ENCODE results near the gene RECK.

Gene RECK

DNA sequence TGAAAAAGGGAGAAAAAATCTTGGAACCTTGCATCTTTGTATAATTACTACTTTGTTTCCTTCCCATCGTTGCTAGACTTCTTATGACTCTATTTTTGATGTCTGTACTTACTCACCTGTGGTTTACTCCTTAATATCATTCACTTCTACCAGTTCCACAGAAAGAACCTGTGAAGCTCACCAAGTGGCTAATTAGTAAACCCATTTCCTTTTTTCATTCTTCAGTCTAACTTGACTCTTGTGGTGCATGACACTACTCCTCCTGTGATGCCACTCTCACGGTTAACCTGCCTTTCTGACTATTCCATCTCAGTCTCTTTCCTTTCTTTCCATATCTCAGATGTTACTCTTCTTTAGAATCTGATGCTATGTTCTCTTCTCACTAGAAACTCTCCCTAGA lies 14.6 kb downstream of the RECK start:
- no peaks in the 10 kb centered on the region; the same call in 1 of the 2 replicates for H3K36me3 ChIP-seq (ENCODE audit: insufficient read depth, low read length)
- no peak overlapping the region for H3K4me3 ChIP-seq (ENCODE audit: low read length, poor library complexity, severe bottlenecking)
- no peaks in the 10 kb centered on the region for H3K9me2 ChIP-seq (replicated peaks; ENCODE audit: low read depth, low read length)
- peaks cover 40% of the 10 kb centered on the region for H3K79me2 ChIP-seq (ENCODE audit: insufficient read depth, low read length)
- H3K27me3 ChIP-seq (ENCODE audit: insufficient read depth, low read length, poor library complexity, severe bottlenecking) = no peaks in the 10 kb centered on the region
- peaks cover 24% of the 10 kb centered on the region for H3K4me1 ChIP-seq (ENCODE audit: insufficient read depth, low read length, poor library complexity, severe bottlenecking)
- H3F3A ChIP-seq (ENCODE audit: low read depth) = 0 out of 2 replicates have a peak, but pooled peaks cover 4% of the 10 kb centered on the region
- H3K9ac ChIP-seq (ENCODE audit: low read depth, low read length, poor library complexity, severe bottlenecking) = no peak overlapping the region
- no peaks in the 10 kb centered on the region for H3K9me3 ChIP-seq (ENCODE audit: insufficient read depth, low read depth, low read length)
- H4K20me1 ChIP-seq (ENCODE audit: insufficient read depth, low read length, poor library complexity, severe bottlenecking) = peaks cover 10% of the 10 kb centered on the region
- H2AFZ ChIP-seq (ENCODE audit: low read length) = no peak overlapping the region
- TF ChIP-seq EZH2phosphoT487 (IDR thresholded peaks at IDR 0.05; ENCODE audit: borderline replicate concordance) = no peak
- TF ChIP-seq, protein P1, sequence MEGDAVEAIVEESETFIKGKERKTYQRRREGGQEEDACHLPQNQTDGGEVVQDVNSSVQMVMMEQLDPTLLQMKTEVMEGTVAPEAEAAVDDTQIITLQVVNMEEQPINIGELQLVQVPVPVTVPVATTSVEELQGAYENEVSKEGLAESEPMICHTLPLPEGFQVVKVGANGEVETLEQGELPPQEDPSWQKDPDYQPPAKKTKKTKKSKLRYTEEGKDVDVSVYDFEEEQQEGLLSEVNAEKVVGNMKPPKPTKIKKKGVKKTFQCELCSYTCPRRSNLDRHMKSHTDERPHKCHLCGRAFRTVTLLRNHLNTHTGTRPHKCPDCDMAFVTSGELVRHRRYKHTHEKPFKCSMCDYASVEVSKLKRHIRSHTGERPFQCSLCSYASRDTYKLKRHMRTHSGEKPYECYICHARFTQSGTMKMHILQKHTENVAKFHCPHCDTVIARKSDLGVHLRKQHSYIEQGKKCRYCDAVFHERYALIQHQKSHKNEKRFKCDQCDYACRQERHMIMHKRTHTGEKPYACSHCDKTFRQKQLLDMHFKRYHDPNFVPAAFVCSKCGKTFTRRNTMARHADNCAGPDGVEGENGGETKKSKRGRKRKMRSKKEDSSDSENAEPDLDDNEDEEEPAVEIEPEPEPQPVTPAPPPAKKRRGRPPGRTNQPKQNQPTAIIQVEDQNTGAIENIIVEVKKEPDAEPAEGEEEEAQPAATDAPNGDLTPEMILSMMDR (conservative IDR thresholded peaks at IDR 0.05; ENCODE audit: low read length) = no peak
- peak overlapping the region; percentile 23 for H3K4me2 ChIP-seq (ENCODE audit: low read depth, low read length, poor library complexity, severe bottlenecking)

DNA sequence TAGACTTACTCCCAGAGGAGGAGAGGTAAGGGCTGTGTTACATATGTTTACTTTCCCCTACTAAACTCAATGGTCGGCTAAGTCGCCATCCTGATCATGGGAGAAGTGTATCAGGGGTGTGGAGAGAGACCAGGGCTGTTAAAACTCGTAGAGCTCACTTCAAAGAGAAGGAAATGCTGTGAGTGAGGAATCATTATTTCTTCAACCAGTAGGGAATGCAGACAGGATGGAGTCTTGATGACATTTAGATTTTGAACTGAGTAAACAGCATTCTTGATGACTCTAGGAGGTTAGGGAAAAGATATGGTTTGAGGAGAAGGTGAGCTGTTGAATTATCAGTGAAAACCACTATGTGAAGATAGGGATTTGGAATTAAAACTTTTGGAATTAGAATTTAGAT lies 17.3 kb downstream of the RECK start:
- Histone ChIP-seq H4K20me1 (ENCODE audit: insufficient read depth, low read length, poor library complexity, severe bottlenecking) (peaks cover 10% of the 10 kb centered on the region), H3K79me2 (ENCODE audit: insufficient read depth, low read length) (peaks cover 20% of the 10 kb centered on the region), H2AFZ (ENCODE audit: low read length) (no peak overlapping the region), H3K9ac (ENCODE audit: low read depth, low read length, poor library complexity, severe bottlenecking) (no peak overlapping the region), H3K4me1 (ENCODE audit: insufficient read depth, low read length, poor library complexity, severe bottlenecking) (peaks cover 22% of the 10 kb centered on the region), H3K27me3 (ENCODE audit: insufficient read depth, low read length, poor library complexity, severe bottlenecking) (no peaks in the 10 kb centered on the region), H3K4me2 (ENCODE audit: low read depth, low read length, poor library complexity, severe bottlenecking) (no peak overlapping the region), H3K36me3 (ENCODE audit: insufficient read depth, low read length) (peaks cover 3% of the 10 kb centered on the region; the same call in 1 of the 2 replicates), H3K9me3 (ENCODE audit: insufficient read depth, low read depth, low read length) (no peaks in the 10 kb centered on the region), H3K4me3 (ENCODE audit: low read length, poor library complexity, severe bottlenecking) (no peak overlapping the region), H3K9me2 (replicated peaks; ENCODE audit: low read depth, low read length) (no peaks in the 10 kb centered on the region), H3F3A (ENCODE audit: low read depth) (0 out of 2 replicates have a peak, but pooled peaks cover 4% of the 10 kb centered on the region)
- no peak for TF ChIP-seq EZH2phosphoT487 (IDR thresholded peaks at IDR 0.05; ENCODE audit: borderline replicate concordance)

DNA sequence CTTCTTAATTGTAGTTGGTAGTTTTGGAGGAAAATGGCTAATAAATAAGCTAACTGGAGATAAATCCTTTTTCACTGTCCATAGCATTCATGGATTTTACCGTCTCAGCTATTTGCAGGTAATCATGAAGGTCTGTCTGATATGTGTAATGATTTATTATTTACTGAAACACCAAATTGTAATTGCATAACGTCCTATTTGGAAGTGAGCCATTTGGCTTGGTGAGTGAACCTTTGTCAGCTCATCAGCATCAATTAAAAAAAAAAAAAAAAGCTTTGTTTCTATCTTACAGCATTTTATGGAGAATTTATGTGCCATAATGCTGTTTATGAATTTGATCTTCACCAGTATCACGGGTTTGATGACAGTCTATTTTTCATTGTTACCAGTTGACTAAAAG lies 20.2 kb downstream of the RECK start:
- Histone ChIP-seq H3K4me3 (ENCODE audit: low read length, poor library complexity, severe bottlenecking) (no peak overlapping the region), H3F3A (ENCODE audit: low read depth) (no peaks in the 10 kb centered on the region), H3K36me3 (ENCODE audit: insufficient read depth, low read length) (peaks cover 26% of the 10 kb centered on the region; the same call in 1 of the 2 replicates), H3K9me2 (replicated peaks; ENCODE audit: low read depth, low read length) (no peaks in the 10 kb centered on the region), H3K79me2 (ENCODE audit: insufficient read depth, low read length) (peaks cover 5% of the 10 kb centered on the region; the same call in 1 of the 2 replicates), H3K4me2 (ENCODE audit: low read depth, low read length, poor library complexity, severe bottlenecking) (no peak overlapping the region), H3K27me3 (ENCODE audit: insufficient read depth, low read length, poor library complexity, severe bottlenecking) (no peaks in the 10 kb centered on the region), H3K9me3 (ENCODE audit: insufficient read depth, low read depth, low read length) (no peaks in the 10 kb centered on the region), H2AFZ (ENCODE audit: low read length) (no peak overlapping the region), H3K9ac (ENCODE audit: low read depth, low read length, poor library complexity, severe bottlenecking) (no peak overlapping the region), H4K20me1 (ENCODE audit: insufficient read depth, low read length, poor library complexity, severe bottlenecking) (peaks cover 4% of the 10 kb centered on the region), H3K4me1 (ENCODE audit: insufficient read depth, low read length, poor library complexity, severe bottlenecking) (no peaks in the 10 kb centered on the region)
- TF ChIP-seq EZH2phosphoT487 (IDR thresholded peaks at IDR 0.05; ENCODE audit: borderline replicate concordance) = no peak
- TF ChIP-seq, protein P1 (conservative IDR thresholded peaks at IDR 0.05; ENCODE audit: low read length) = no peak

DNA sequence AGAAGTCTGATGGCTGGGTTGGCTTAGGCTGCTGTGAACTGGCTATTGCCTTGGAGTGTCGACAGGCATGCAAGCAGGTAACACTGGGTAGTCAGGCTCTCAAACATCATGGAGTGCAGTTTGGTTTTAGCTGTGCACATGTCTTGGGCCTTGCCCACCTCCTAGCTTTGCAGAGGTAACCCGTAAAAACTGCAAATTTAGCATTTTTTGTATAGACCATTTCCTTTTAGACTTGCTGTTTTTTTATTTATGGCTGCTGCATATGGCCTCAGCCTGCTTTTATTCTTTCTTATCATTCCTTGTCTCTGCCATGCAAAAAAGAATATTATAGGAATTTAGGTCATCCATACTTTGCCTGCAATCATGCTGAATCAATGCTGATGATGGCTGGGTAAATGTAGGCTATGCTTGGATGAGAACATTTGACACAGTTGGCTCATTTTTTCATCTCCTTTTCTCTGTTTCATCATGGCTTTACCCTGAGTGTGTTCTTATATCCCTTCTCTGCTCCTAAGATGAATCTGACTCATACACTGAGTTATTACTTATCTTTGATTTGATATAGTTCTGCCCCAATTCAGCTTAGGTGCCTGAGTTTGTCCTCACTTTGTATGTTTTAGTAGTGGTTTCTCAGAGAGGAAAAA lies 27.2 kb downstream of the RECK start:
- peaks cover 71% of the 10 kb centered on the region; the same call in 1 of the 2 replicates for H3K36me3 ChIP-seq (ENCODE audit: insufficient read depth, low read length)
- no peak for TF ChIP-seq EZH2phosphoT487 (IDR thresholded peaks at IDR 0.05; ENCODE audit: borderline replicate concordance)
- TF ChIP-seq, protein P1 (conservative IDR thresholded peaks at IDR 0.05; ENCODE audit: low read length) = no peak
- H3K4me3 ChIP-seq (ENCODE audit: low read length, poor library complexity, severe bottlenecking) = no peak overlapping the region
- no peak overlapping the region for H2AFZ ChIP-seq (ENCODE audit: low read length)
- H3K9me2 ChIP-seq (replicated peaks; ENCODE audit: low read depth, low read length) = no peaks in the 10 kb centered on the region
- H3K27me3 ChIP-seq (ENCODE audit: insufficient read depth, low read length, poor library complexity, severe bottlenecking) = no peaks in the 10 kb centered on the region
- H3K4me1 ChIP-seq (ENCODE audit: insufficient read depth, low read length, poor library complexity, severe bottlenecking) = no peaks in the 10 kb centered on the region
- no peaks in the 10 kb centered on the region for H4K20me1 ChIP-seq (ENCODE audit: insufficient read depth, low read length, poor library complexity, severe bottlenecking)
- no peak overlapping the region for H3K9ac ChIP-seq (ENCODE audit: low read depth, low read length, poor library complexity, severe bottlenecking)
- no peak overlapping the region for H3K4me2 ChIP-seq (ENCODE audit: low read depth, low read length, poor library complexity, severe bottlenecking)
- no peaks in the 10 kb centered on the region for H3F3A ChIP-seq (ENCODE audit: low read depth)
- H3K9me3 ChIP-seq (ENCODE audit: insufficient read depth, low read depth, low read length) = no peaks in the 10 kb centered on the region
- H3K79me2 ChIP-seq (ENCODE audit: insufficient read depth, low read length) = no peaks in the 10 kb centered on the region
